Muscle layer of colon (tissue), 2 donors: ENCODE measurements around the gene ZCCHC24.

ENCODE experiments used
- H3K27ac ChIP-seq: one replicate; pipeline ENCODE4 v1.7.0; 2013; ENCODE audit warnings: low read depth, mild to moderate bottlenecking, low read length, moderate library complexity
- H3K27me3 ChIP-seq, 2 donors: one replicate each; pipeline ENCODE4 v1.7.0; 2013; ENCODE audit warnings: low read length in 2 of 2, mild to moderate bottlenecking in 2 of 2; ENCODE audit not compliant: insufficient read depth in 2 of 2, control insufficient read depth in 1 of 2
- H3K36me3 ChIP-seq: one replicate; pipeline ENCODE4 v1.7.0; 2013; ENCODE audit warnings: mild to moderate bottlenecking, low read length; ENCODE audit not compliant: insufficient read depth
- H3K4me1 ChIP-seq: one replicate; pipeline ENCODE4 v1.7.0; 2013; ENCODE audit warnings: mild to moderate bottlenecking, low read length; ENCODE audit not compliant: insufficient read depth
- H3K4me3 ChIP-seq, 2 donors: one replicate each; pipeline ENCODE4 v1.7.0; 2013; ENCODE audit warnings: low read length in 2 of 2, low read depth in 1 of 2, mild to moderate bottlenecking in 1 of 2, moderate library complexity in 1 of 2
- H3K9ac ChIP-seq: one replicate; pipeline ENCODE4 v1.7.0; 2013; ENCODE audit warnings: low read length
- H3K9me3 ChIP-seq: one replicate; pipeline ENCODE4 v1.7.0; 2013; ENCODE audit warnings: mild to moderate bottlenecking, low read length
- donor health status: abdominal sarcoma.
- donor health status: Adenocarcinoma of cecum.

The ZCCHC24 gene

DNA sequence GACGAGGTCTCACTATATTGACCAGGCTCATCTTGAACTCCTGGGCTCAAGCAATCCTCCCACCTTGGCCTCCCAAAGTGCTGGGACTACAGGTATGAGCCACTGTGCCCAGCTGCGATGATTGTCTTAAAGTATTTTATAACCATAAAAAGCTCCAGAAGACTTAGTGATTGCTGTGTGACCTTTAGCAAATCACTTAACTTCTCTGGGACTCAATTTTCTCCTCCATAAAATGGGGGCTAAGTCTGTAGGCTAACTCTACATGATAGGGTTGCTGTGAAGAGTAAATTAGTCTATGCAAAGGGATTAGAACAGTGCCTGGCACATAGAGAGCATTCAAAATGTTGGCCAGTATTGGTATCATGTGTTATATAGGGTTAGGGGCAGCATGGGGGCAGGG is 55.4 kb downstream of the ZCCHC24 start:
- Histone ChIP-seq H3K9me3 (no peaks in the 10 kb centered on the region), H3K27ac (peak overlapping the region; percentile 83), H3K4me1 (peaks cover 67% of the 10 kb centered on the region), H3K4me3 (no peak overlapping the region), H3K27me3 (no peaks in the 10 kb centered on the region), H3K36me3 (peaks cover 51% of the 10 kb centered on the region), H3K9ac (no peak overlapping the region)

DNA sequence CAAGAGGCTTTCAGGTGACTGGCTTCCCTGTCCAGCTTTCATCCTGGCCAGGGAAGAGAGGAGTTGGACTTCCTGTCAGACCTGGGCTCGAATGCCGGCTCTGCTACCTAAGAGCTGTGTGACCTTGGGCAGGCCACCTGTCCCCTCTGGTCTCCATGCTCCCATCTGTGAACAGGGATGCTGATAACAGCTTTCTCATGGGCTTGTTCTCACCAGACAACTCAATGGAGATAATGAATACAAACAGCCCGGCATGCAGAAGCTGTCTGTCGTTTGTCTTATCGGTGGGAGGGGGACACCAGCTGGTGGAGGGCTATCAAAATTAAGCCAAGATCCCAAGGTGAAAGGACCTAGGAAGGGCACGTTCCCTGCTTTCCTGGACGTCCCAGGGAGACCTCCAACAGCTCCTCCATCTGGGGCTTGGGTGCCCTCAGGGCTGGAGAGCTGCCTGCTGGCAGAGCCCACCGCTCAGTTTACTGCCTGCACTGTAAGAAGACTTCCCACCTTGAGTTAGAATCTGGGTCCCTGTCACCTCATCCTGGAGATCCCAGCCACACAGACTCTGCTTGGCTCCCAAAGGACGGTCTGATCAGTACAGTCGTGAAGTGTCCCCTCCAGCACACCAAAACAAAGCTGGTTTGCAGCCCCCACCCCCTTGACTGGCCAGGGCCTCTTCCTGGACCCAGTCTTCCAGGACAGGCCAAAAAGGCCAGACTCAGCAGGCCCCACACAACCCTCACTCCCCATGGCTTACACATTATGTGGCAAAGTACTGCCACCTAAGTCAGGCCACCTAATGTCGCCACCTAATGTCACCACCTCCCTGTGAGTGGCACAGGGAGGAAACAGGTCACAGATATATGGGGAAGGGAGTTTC is 57.2 kb downstream of the ZCCHC24 start:
- peak overlapping the region; percentile 70 for H3K27ac ChIP-seq
- peaks cover 67% of the 10 kb centered on the region for H3K4me1 ChIP-seq
- H3K36me3 ChIP-seq: peaks cover 36% of the 10 kb centered on the region
- H3K9ac ChIP-seq: no peak overlapping the region
- H3K27me3 ChIP-seq: no peaks in the 10 kb centered on the region
- H3K9me3 ChIP-seq: no peaks in the 10 kb centered on the region
- H3K4me3 ChIP-seq: no peak overlapping the region

DNA sequence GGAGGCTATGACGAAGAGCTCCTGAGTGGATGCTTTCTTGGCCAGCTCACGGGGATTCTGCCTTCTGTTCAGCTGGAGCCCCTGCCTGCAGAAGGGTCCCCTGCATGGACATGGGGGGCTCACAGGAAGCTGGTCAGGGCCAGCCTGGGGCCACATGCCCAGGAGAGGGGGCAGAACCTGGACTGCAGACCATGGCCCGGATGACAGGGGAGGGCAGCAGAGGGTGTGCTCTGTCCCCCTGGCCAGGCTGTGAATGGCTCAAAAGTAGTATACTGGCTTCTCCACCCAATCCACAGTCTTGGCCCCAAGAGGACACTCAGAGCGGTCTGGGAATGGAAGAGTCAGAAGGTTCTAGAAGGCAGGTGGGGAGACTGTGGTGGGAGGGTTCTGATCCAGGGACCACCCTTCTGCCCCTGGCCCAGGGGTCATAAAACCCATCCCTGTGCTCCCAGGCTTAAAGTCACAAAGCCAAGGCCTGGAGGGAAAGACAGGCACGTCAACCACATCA is 57.9 kb downstream of the ZCCHC24 start:
- no peaks in the 10 kb centered on the region for H3K9me3 ChIP-seq
- H3K27ac ChIP-seq: peak overlapping the region; percentile 70
- no peak overlapping the region for H3K4me3 ChIP-seq
- H3K27me3 ChIP-seq: no peaks in the 10 kb centered on the region
- H3K4me1 ChIP-seq: peaks cover 70% of the 10 kb centered on the region
- H3K36me3 ChIP-seq: peaks cover 29% of the 10 kb centered on the region
- no peak overlapping the region for H3K9ac ChIP-seq

DNA sequence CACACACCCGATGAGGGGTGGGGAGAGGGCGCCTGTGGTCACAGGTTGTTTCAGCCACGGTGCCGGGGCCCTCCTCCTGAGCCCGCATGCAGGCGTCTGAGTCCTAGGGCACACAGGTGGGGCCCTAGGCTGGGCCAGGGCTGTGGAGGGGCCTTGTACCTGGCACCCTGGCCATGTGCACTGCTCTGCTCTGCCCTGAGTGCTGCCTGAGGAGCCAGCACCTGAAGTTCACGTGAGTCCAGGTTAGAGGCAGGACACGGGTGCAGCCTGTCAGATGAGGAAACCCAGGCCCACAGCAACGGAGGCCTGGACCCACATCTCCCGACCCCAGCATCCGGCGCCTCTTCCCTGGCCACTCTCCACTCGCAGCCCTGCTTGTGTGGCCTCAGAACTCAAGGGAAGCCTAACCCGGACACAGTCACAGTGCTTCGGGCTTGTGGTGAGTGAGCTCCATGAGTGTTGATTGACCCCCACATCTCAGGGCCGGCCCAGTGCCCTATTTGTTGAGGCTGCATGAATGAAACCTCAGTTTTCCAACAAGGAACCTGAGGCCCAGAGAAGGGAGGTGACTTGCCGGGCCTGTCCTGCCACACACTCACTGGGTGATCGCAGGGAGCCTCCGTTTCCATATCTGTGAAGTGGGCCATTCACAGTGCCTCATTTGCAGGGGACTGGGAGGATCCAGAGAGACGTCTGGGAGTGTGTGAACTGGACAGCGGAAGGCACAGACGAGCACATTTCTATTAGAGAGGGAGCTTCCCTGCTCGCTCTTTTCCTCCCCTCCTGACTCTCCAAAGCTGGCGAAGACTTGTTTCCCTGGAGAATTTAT is 58.6 kb downstream of the ZCCHC24 start:
- Histone ChIP-seq H3K27ac (peak overlapping the region; percentile 71), H3K9ac (no peak overlapping the region), H3K36me3 (peaks cover 23% of the 10 kb centered on the region), H3K4me3 (no peak overlapping the region), H3K4me1 (peaks cover 70% of the 10 kb centered on the region), H3K27me3 (no peaks in the 10 kb centered on the region), H3K9me3 (no peaks in the 10 kb centered on the region)

DNA sequence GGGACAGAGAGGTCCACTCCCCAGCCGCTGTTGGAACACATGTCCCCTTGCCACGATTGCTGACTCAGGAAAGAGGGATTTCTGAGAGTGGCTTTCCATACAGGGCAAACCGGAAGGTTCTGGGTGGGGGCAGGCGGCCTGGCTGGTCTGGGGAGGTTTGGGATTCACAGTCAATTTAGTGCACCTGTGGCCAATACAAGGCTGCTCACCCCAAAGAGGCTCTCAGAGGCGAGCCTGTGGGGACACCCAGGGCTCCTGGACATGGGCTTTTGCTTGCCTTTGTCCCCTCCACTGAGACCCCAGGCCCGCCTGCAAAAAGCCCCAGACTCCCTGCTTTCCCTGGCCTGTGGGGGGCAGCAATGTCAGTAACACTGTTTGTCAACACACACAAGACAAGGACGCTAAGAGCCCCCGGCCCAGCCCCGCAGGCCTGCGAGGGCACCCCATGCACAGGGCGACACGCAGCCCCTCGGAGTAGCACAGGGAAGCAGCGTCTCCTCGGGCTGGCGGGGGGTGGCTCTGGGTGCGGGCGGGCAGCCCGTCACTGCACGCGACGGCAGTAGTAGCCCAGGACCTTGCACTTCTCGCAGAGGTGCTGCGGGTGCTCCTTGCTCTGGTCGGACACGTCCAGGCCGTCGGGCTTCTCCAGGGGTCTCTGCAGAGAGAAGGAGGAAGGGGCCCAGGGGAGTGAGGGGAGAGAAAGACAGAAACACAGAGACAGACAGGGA is 59.5 kb downstream of the ZCCHC24 start:
- H3K27ac ChIP-seq: peak overlapping the region; percentile 71
- H3K27me3 ChIP-seq: no peaks in the 10 kb centered on the region
- peaks cover 70% of the 10 kb centered on the region for H3K4me1 ChIP-seq
- H3K4me3 ChIP-seq: no peak overlapping the region
- no peak overlapping the region for H3K9ac ChIP-seq
- H3K36me3 ChIP-seq: peaks cover 23% of the 10 kb centered on the region
- no peaks in the 10 kb centered on the region for H3K9me3 ChIP-seq

DNA sequence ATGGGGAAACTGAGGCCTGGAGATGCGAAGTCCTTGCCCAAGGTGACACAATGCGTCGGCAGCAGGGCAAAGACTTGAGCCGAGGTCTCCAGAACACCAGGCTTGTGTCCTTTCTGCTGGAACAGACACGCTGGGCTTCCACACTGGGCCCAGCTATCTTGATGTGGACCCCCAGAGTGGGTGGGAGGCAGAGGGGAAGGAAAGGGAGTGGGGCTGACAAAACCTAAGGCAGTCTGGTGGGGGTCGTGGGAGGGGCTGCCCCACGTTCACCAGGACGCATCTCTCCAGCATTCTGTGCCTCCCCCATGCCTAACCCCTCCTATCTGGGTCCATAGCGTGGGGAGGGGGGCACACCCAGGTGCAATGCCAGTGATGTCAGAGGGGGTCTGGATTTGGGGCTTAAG is 60.0 kb downstream of the ZCCHC24 start:
- Histone ChIP-seq H3K4me3 (no peak overlapping the region), H3K4me1 (peaks cover 70% of the 10 kb centered on the region), H3K36me3 (peaks cover 23% of the 10 kb centered on the region), H3K27me3 (no peaks in the 10 kb centered on the region), H3K9me3 (no peaks in the 10 kb centered on the region), H3K9ac (no peak overlapping the region), H3K27ac (no peak overlapping the region)

DNA sequence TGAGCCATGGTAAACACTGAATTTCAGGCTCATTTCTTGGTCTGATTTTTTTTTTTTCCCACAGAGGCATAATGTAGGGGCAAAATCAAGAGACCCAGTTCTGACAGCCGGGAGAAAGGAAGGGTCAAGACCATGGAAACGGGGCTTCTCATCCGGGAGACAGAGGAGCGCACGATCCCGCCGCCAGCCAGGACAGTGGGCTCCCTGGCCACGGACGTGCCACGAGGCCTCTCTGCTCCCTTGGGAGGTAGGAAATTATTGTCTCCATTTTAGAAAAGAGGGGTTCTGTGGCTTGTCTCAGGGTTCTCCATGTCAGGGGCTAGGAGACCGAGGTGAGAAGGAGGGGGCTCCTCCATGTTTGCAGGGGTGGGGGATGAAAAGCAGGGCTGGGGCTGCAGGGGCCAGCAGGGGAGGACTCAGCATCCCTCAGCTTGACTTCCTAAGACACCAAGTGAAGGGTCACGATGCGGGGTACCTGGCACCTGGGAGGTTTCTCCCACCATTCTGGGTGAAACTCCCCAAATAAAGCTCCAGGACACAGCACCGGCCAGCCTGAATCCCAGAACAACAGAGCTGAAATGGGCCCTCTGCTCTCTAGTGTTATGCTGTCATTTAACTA is 60.5 kb downstream of the ZCCHC24 start:
- peaks cover 70% of the 10 kb centered on the region for H3K4me1 ChIP-seq
- peaks cover 23% of the 10 kb centered on the region for H3K36me3 ChIP-seq
- no peaks in the 10 kb centered on the region for H3K27me3 ChIP-seq
- no peaks in the 10 kb centered on the region for H3K9me3 ChIP-seq
- H3K4me3 ChIP-seq: no peak overlapping the region
- no peak overlapping the region for H3K9ac ChIP-seq
- no peak overlapping the region for H3K27ac ChIP-seq

DNA sequence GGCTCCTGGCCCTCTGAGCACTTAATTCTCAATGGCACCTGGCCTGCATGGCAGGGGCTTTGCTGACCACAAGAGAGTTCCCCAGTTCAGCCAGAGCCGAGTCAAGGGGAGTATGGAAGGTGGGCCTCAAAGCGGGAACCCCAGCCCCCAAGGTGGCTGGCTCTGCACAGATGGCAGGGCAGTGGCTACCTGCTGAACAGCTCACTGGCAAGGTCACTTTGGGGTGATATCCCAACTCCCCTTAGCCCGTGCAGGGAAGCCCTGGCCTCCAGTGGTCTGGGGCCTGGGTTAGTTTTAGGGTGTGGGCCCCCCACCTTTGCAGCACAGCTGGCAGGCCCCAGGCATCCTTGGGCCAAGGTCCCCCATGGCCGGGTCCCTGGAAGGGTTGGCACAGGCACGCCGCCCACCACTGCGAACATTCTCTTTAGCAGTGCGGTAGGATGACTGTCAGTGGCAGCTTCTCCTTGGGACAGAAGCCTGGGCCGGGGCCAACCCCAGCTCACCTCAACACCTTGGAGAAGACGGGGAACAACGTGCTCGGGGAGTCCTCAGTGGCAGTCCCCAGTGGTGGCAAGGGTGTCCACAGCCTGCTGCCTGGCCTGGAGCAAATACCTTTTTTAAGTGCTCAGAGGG is 61.3 kb downstream of the ZCCHC24 start:
- no peak overlapping the region for H3K27ac ChIP-seq
- peaks cover 72% of the 10 kb centered on the region for H3K4me1 ChIP-seq
- H3K36me3 ChIP-seq: peaks cover 23% of the 10 kb centered on the region

DNA sequence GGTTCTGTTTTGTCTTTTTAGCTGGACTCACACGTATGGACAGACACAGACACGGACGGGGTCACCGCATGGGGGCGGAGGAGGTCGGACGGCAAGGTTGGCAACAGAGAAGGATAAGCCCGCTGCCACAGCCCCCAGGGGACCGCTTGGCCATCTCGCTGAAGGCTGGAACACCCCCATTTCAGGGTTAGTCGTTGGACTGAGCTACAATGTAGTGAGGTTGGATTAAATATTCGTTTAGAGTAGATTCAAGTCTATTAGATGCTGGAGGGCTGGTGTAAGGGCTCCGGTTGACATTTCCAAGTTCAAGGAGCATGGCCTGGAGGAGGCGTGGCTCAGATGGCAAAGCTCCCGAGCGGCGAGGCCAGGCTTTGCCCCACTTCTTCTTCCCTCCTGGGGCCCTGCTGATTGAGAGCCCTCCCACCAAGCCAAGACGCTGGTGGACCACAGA is 62.9 kb downstream of the ZCCHC24 start:
- H3K27ac ChIP-seq: peak overlapping the region; percentile 91
- no peak overlapping the region for H3K4me3 ChIP-seq
- H3K4me1 ChIP-seq: peaks cover 61% of the 10 kb centered on the region
- no peaks in the 10 kb centered on the region for H3K9me3 ChIP-seq
- peak overlapping the region; percentile 33 for H3K9ac ChIP-seq
- H3K36me3 ChIP-seq: peaks cover 16% of the 10 kb centered on the region
- no peaks in the 10 kb centered on the region for H3K27me3 ChIP-seq

More for the DNA sequence above, 61.3 kb downstream of the ZCCHC24 start:
- Histone ChIP-seq H3K9ac (no peak overlapping the region), H3K9me3 (no peaks in the 10 kb centered on the region), H3K27me3 (no peaks in the 10 kb centered on the region), H3K4me3 (no peak overlapping the region)

DNA sequence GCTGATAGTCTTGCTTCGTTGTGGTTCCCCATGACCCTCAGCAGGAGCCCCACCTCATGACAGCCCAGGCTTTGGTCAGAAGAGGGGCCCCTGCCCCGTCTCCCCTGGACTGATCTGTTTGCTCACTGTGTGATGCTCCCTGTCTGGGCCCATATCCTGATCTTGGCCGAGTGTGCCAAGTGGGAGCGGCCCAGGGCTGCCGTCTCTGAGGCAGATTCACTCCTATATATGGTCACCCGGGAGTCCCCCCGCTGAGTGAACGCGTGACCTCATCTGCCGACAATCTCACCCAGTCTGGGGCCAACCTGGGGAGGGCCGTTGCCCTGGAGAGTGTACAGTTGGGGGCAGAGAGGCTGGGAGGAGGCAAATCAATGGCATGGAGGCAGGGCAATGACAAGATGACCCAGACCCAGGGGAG is 63.6 kb downstream of the ZCCHC24 start:
- H3K9ac ChIP-seq: peak overlapping the region; percentile 37
- peaks cover 54% of the 10 kb centered on the region for H3K4me1 ChIP-seq
- H3K4me3 ChIP-seq: no peak overlapping the region
- peaks cover 13% of the 10 kb centered on the region for H3K36me3 ChIP-seq
- peak overlapping the region; percentile 91 for H3K27ac ChIP-seq
- no peaks in the 10 kb centered on the region for H3K9me3 ChIP-seq
- no peaks in the 10 kb centered on the region for H3K27me3 ChIP-seq
